ENCODE measurements around the gene IGF2.
"Not testable (repeated sequence)": the region's sequence is repeated elsewhere in the genome, so short reads cannot be mapped to it uniquely, and the experiment has no call there.

Gene IGF2

GRCh38 chr11:2124736-2125484 is 14.3 kb downstream of the IGF2 start:
- DNase-seq (ENCODE audit: extremely low read depth in 1 of 2, low read depth in 1 of 2), result not testable (repeated sequence)

- no peak for DNase-seq (ENCODE audit: extremely low read depth in 1 of 2, low read depth in 1 of 2)
Measured at GRCh38 chr11:2123628-2123960, 15.6 kb downstream of the IGF2 start.

- DNase-seq (ENCODE audit: extremely low read depth in 1 of 2, low read depth in 1 of 2), result no peak
Measured at GRCh38 chr11:2122907-2123627, 16.1 kb downstream of the IGF2 start.

GRCh38 chr11:2122222-2122906 is 16.8 kb downstream of the IGF2 start:
- no peak for DNase-seq (ENCODE audit: extremely low read depth in 1 of 2, low read depth in 1 of 2)

GRCh38 chr11:2121227-2122130 is 17.7 kb downstream of the IGF2 start:
- no peak for DNase-seq (ENCODE audit: extremely low read depth in 1 of 2, low read depth in 1 of 2)

- DNase-seq (ENCODE audit: extremely low read depth in 1 of 2, low read depth in 1 of 2), result no peak
Measured at GRCh38 chr11:2120359-2121100, 18.7 kb downstream of the IGF2 start.

- no peak for DNase-seq (ENCODE audit: extremely low read depth in 1 of 2, low read depth in 1 of 2)
Measured at GRCh38 chr11:2118677-2119076, 20.5 kb downstream of the IGF2 start.

- DNase-seq (ENCODE audit: extremely low read depth in 1 of 2, low read depth in 1 of 2), result no peak
Measured at GRCh38 chr11:2116680-2117079, 22.5 kb downstream of the IGF2 start.

- DNase-seq (ENCODE audit: extremely low read depth in 1 of 2, low read depth in 1 of 2), result no peak
Measured at GRCh38 chr11:2115308-2115707, 23.9 kb downstream of the IGF2 start.

- no peak for DNase-seq (ENCODE audit: extremely low read depth in 1 of 2, low read depth in 1 of 2)
Measured at GRCh38 chr11:2114430-2115241, 24.6 kb downstream of the IGF2 start.

GRCh38 chr11:2113776-2114175 is 25.4 kb downstream of the IGF2 start:
- no peak for DNase-seq (ENCODE audit: extremely low read depth in 1 of 2, low read depth in 1 of 2)

GRCh38 chr11:2110521-2110920 is 28.7 kb downstream of the IGF2 start:
- DNase-seq (ENCODE audit: extremely low read depth in 1 of 2, low read depth in 1 of 2), result no peak

GRCh38 chr11:2109541-2110019 is 29.6 kb downstream of the IGF2 start:
- DNase-seq (ENCODE audit: extremely low read depth in 1 of 2, low read depth in 1 of 2), result no peak

GRCh38 chr11:2108675-2109491 is 30.3 kb downstream of the IGF2 start:
- no peak for DNase-seq (ENCODE audit: extremely low read depth in 1 of 2, low read depth in 1 of 2)

GRCh38 chr11:2107941-2108630 is 31.1 kb downstream of the IGF2 start:
- no peak for DNase-seq (ENCODE audit: extremely low read depth in 1 of 2, low read depth in 1 of 2)

GRCh38 chr11:2107521-2107920 is 31.7 kb downstream of the IGF2 start:
- DNase-seq (ENCODE audit: extremely low read depth in 1 of 2, low read depth in 1 of 2), result no peak

GRCh38 chr11:2106583-2107209 is 32.5 kb downstream of the IGF2 start:
- DNase-seq (ENCODE audit: extremely low read depth in 1 of 2, low read depth in 1 of 2), result no peak

Data from stimulated activated CD8-positive, alpha-beta memory T cell treated with anti-CD3 and anti-CD28 coated beads, Interleukin-7, amount 100 ng/mL, for 48 hours (primary cell).